Fibroblast of skin of left biceps (primary cell): Measurements from ENCODE around the gene FGF22.

ENCODE experiments used
- DNase-seq, 2 experiments: peaks; one replicate each; pipeline ENCODE4 v3.0.0-alpha.2; 2013; ENCODE audit warnings: low read depth in 2 of 2

The FGF22 gene

GRCh38 chr19:643736-644135 lies 4.1 kb downstream of the FGF22 start:
- no peak for DNase-seq

GRCh38 chr19:644363-644762 lies 4.7 kb downstream of the FGF22 start:
- DNase-seq, result no peak

- DNase-seq, result no peak
These were observed 5.1 kb downstream of the FGF22 start for GRCh38 chr19:644789-645188.

GRCh38 chr19:645912-646778 lies 6.5 kb downstream of the FGF22 start:
- DNase-seq, result no peak

GRCh38 chr19:646779-647565 lies 7.3 kb downstream of the FGF22 start:
- DNase-seq, result no peak

- DNase-seq, result no peak
These were observed 8.0 kb downstream of the FGF22 start for GRCh38 chr19:647566-648284.

- DNase-seq, result no peak
These were observed 8.6 kb downstream of the FGF22 start for GRCh38 chr19:648305-648704.

GRCh38 chr19:648904-649801 lies 9.5 kb downstream of the FGF22 start:
- no peak for DNase-seq

- no peak for DNase-seq
These were observed 10.4 kb downstream of the FGF22 start for GRCh38 chr19:650121-650520.

- no peak for DNase-seq
These were observed 11.6 kb downstream of the FGF22 start for GRCh38 chr19:651114-651818.

GRCh38 chr19:651991-652390 lies 12.3 kb downstream of the FGF22 start:
- DNase-seq, result no peak

GRCh38 chr19:652467-653389 lies 13.0 kb downstream of the FGF22 start:
- no peak for DNase-seq

- DNase-seq, result no peak
These were observed 13.7 kb downstream of the FGF22 start for GRCh38 chr19:653425-653824.

- no peak for DNase-seq
These were observed 16.0 kb downstream of the FGF22 start for GRCh38 chr19:655691-656090.

- no peak for DNase-seq
These were observed 17.3 kb downstream of the FGF22 start for GRCh38 chr19:656751-657559.

GRCh38 chr19:657611-658010 lies 17.9 kb downstream of the FGF22 start:
- DNase-seq, result no peak

GRCh38 chr19:658059-658839 lies 18.6 kb downstream of the FGF22 start:
- DNase-seq, result no peak
